Measurements from ENCODE around the gene CLSTN1.

Gene CLSTN1

DNA sequence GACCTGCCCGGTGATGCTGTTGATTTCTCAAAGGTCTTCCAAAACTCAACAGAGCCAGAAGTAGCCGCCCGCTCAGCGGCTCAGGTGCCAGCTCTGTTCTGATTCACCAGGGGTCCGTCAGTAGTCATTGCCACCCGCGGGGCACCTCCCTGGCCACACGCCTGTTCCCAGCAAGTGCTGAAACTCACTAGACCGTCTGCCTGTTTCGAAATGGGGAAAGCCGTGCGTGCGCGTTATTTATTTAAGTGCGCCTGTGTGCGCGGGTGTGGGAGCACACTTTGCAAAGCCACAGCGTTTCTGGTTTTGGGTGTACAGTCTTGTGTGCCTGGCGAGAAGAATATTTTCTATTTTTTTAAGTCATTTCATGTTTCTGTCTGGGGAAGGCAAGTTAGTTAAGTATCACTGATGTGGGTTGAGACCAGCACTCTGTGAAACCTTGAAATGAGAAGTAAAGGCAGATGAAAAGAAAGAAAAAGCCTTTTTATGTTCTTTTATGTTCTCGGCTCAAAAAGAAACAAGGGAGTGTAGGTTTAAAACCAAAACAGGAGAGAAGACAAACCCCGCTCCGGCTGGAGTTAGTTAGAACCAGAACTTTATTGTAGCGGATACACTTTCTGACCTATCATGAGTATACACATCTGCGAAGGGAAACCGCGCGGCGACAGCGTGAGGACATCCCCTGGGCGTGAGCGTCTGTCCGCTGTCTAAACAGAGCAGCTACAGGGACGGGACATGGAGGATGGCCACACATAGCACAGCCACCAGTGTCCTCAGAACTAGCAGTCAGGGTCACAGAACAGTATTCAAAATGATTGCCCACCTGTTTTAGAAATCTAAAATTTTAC is 95.1 kb downstream of the CLSTN1 start:
- H3K36me3 ChIP-seq (ENCODE audit: low read length) = peaks cover 16% of the 10 kb centered on the region; the same call in 1 of the 2 replicates
- H4K20me1 ChIP-seq (ENCODE audit: low read depth, low read length) = no peaks in the 10 kb centered on the region
- no peak for TF ChIP-seq EZH2phosphoT487 (conservative IDR thresholded peaks at IDR 0.05; ENCODE audit: low read length)
- TF ChIP-seq, protein P1, sequence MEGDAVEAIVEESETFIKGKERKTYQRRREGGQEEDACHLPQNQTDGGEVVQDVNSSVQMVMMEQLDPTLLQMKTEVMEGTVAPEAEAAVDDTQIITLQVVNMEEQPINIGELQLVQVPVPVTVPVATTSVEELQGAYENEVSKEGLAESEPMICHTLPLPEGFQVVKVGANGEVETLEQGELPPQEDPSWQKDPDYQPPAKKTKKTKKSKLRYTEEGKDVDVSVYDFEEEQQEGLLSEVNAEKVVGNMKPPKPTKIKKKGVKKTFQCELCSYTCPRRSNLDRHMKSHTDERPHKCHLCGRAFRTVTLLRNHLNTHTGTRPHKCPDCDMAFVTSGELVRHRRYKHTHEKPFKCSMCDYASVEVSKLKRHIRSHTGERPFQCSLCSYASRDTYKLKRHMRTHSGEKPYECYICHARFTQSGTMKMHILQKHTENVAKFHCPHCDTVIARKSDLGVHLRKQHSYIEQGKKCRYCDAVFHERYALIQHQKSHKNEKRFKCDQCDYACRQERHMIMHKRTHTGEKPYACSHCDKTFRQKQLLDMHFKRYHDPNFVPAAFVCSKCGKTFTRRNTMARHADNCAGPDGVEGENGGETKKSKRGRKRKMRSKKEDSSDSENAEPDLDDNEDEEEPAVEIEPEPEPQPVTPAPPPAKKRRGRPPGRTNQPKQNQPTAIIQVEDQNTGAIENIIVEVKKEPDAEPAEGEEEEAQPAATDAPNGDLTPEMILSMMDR (IDR thresholded peaks at IDR 0.05; ENCODE audit: insufficient read depth, low read length, poor library complexity, severe bottlenecking) = no peak
- H3K4me3 ChIP-seq (ENCODE audit: insufficient read depth, low read length, poor library complexity, severe bottlenecking) = no peak overlapping the region
- H3K27me3 ChIP-seq (ENCODE audit: low read length) = no peaks in the 10 kb centered on the region
- H2AFZ ChIP-seq (ENCODE audit: low read depth, low read length, severe bottlenecking) = no peak overlapping the region
- H3K9ac ChIP-seq (ENCODE audit: low read length) = no peak overlapping the region
- H3F3A ChIP-seq (ENCODE audit: insufficient read depth) = peaks cover 21% of the 10 kb centered on the region
- H3K9me3 ChIP-seq (ENCODE audit: insufficient read depth, low read length) = no peaks in the 10 kb centered on the region
- H3K27ac ChIP-seq (ENCODE audit: low read depth, low read length) = no peak overlapping the region
- no peaks in the 10 kb centered on the region for H3K9me2 ChIP-seq (replicated peaks; ENCODE audit: insufficient read depth, low read length)
- no peaks in the 10 kb centered on the region for H3K79me2 ChIP-seq (ENCODE audit: insufficient read depth, low read length)
- no peak overlapping the region for H3K4me2 ChIP-seq (ENCODE audit: low read depth, low read length, poor library complexity, severe bottlenecking)

DNA sequence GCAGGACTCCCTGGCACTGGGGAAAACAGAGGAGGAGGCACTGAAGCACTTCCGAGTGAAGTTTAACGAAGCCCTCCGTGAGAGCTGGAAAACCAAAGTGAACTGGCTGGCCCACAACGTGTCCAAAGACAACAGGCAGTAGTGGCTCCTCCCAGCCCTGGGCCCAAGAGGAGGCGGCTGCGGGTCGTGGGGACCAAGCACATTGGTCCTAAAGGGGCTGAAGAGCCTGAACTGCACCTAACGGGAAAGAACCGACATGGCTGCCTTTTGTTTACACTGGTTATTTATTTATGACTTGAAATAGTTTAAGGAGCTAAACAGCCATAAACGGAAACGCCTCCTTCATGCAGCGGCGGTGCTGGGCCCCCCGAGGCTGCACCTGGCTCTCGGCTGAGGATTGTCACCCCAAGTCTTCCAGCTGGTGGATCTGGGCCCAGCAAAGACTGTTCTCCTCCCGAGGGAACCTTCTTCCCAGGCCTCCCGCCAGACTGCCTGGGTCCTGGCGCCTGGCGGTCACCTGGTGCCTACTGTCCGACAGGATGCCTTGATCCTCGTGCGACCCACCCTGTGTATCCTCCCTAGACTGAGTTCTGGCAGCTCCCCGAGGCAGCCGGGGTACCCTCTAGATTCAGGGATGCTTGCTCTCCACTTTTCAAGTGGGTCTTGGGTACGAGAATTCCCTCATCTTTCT is 96.7 kb downstream of the CLSTN1 start:
- H3K79me2 ChIP-seq (ENCODE audit: insufficient read depth, low read length) = no peaks in the 10 kb centered on the region
- no peaks in the 10 kb centered on the region for H3K9me2 ChIP-seq (replicated peaks; ENCODE audit: insufficient read depth, low read length)
- no peaks in the 10 kb centered on the region for H4K20me1 ChIP-seq (ENCODE audit: low read depth, low read length)
- no peak overlapping the region for H3K4me3 ChIP-seq (ENCODE audit: insufficient read depth, low read length, poor library complexity, severe bottlenecking)
- peaks cover 16% of the 10 kb centered on the region; the same call in 1 of the 2 replicates for H3K36me3 ChIP-seq (ENCODE audit: low read length)
- H3K9ac ChIP-seq (ENCODE audit: low read length) = no peak overlapping the region
- no peak overlapping the region for H2AFZ ChIP-seq (ENCODE audit: low read depth, low read length, severe bottlenecking)
- H3K27ac ChIP-seq (ENCODE audit: low read depth, low read length) = no peak overlapping the region
- TF ChIP-seq EZH2phosphoT487 (conservative IDR thresholded peaks at IDR 0.05; ENCODE audit: low read length) = no peak
- TF ChIP-seq, protein P1 (IDR thresholded peaks at IDR 0.05; ENCODE audit: insufficient read depth, low read length, poor library complexity, severe bottlenecking) = no peak
- H3K4me2 ChIP-seq (ENCODE audit: low read depth, low read length, poor library complexity, severe bottlenecking) = no peak overlapping the region
- no peaks in the 10 kb centered on the region for H3K27me3 ChIP-seq (ENCODE audit: low read length)
- H3F3A ChIP-seq (ENCODE audit: insufficient read depth) = peaks cover 21% of the 10 kb centered on the region
- H3K9me3 ChIP-seq (ENCODE audit: insufficient read depth, low read length) = no peaks in the 10 kb centered on the region

DNA sequence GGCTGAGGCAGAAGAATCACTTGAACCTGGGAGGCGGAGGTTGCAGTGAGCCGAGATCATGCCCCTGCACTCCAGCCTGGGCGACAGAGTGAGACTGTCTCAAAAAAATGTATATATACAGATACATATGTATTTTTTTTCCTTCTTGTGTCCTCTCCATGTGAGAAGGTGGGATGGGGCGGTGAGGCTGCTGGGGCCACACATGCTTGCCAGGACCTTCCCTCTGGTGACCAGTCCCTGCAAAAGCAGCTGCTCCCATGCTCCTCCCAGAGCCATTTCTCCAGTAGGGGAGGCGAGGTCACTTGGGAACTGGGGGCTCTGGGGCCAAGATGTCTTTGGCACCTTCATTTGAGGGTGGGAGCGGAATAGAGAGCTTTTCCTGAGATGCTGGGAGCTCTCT is 97.4 kb downstream of the CLSTN1 start:
- no peaks in the 10 kb centered on the region for H3K27me3 ChIP-seq (ENCODE audit: low read length)
- H3K9me2 ChIP-seq (replicated peaks; ENCODE audit: insufficient read depth, low read length) = no peaks in the 10 kb centered on the region
- no peak overlapping the region for H3K9ac ChIP-seq (ENCODE audit: low read length)
- H3K4me2 ChIP-seq (ENCODE audit: low read depth, low read length, poor library complexity, severe bottlenecking) = no peak overlapping the region
- peaks cover 13% of the 10 kb centered on the region; the same call in 1 of the 2 replicates for H3K36me3 ChIP-seq (ENCODE audit: low read length)
- no peaks in the 10 kb centered on the region for H4K20me1 ChIP-seq (ENCODE audit: low read depth, low read length)
- no peak overlapping the region for H3K27ac ChIP-seq (ENCODE audit: low read depth, low read length)
- no peak overlapping the region for H3K4me3 ChIP-seq (ENCODE audit: insufficient read depth, low read length, poor library complexity, severe bottlenecking)
- no peak for TF ChIP-seq EZH2phosphoT487 (conservative IDR thresholded peaks at IDR 0.05; ENCODE audit: low read length)
- TF ChIP-seq, protein P1 (IDR thresholded peaks at IDR 0.05; ENCODE audit: insufficient read depth, low read length, poor library complexity, severe bottlenecking) = no peak
- H3F3A ChIP-seq (ENCODE audit: insufficient read depth) = peaks cover 21% of the 10 kb centered on the region
- no peak overlapping the region for H2AFZ ChIP-seq (ENCODE audit: low read depth, low read length, severe bottlenecking)
- H3K9me3 ChIP-seq (ENCODE audit: insufficient read depth, low read length) = no peaks in the 10 kb centered on the region
- H3K79me2 ChIP-seq (ENCODE audit: insufficient read depth, low read length) = no peaks in the 10 kb centered on the region
